Stromal cell of bone marrow (primary cell): Measurements from ENCODE around the gene NLGN4X.

Experiments
- DNase-seq: peaks from one replicate; pipeline ENCODE4 v3.0.0-alpha.2; 2012; ENCODE audit warnings: low read depth

The NLGN4X gene

GRCh38 chrX:6228720-6229119 is at the start of gene NLGN4X:
NLGN4X (minus strand) TSS chrX:6228867; CDS start chrX:6151466, 77,401 bp downstream.
- no peak for DNase-seq

- DNase-seq = no peak
These were observed 37.4 kb upstream of the NLGN4X start for GRCh38 chrX:6266041-6266440.

GRCh38 chrX:6262959-6263358 is 34.3 kb upstream of the NLGN4X start:
- DNase-seq = no peak

- DNase-seq = no peak
These were observed 28.4 kb upstream of the NLGN4X start for GRCh38 chrX:6257025-6257424.

- no peak for DNase-seq
These were observed 16.0 kb upstream of the NLGN4X start for GRCh38 chrX:6244666-6245065.

- no peak for DNase-seq
These were observed 9.9 kb upstream of the NLGN4X start for GRCh38 chrX:6238576-6238975.

GRCh38 chrX:6227935-6228334 is 732 bp downstream of the NLGN4X start:
- no peak for DNase-seq

- no peak for DNase-seq
These were observed 1.2 kb downstream of the NLGN4X start for GRCh38 chrX:6227453-6227835.

- DNase-seq = no peak
These were observed 1.8 kb downstream of the NLGN4X start for GRCh38 chrX:6226596-6227452.

- no peak for DNase-seq
These were observed 2.6 kb downstream of the NLGN4X start for GRCh38 chrX:6225911-6226595.

- no peak for DNase-seq
These were observed 3.3 kb downstream of the NLGN4X start for GRCh38 chrX:6225288-6225910.

GRCh38 chrX:6223516-6223915 is 5.2 kb downstream of the NLGN4X start:
- no peak for DNase-seq

GRCh38 chrX:6210230-6210629 is 18.4 kb downstream of the NLGN4X start:
- DNase-seq = no peak

GRCh38 chrX:6203462-6204215 is 25.0 kb downstream of the NLGN4X start:
- DNase-seq = no peak

- DNase-seq = no peak
These were observed 29.2 kb downstream of the NLGN4X start for GRCh38 chrX:6199486-6199885.

GRCh38 chrX:6187256-6187655 is 41.4 kb downstream of the NLGN4X start:
- DNase-seq = no peak

- DNase-seq = peak; percentile 16
These were observed 43.7 kb downstream of the NLGN4X start for GRCh38 chrX:6184900-6185515.

- no peak for DNase-seq
These were observed 52.8 kb downstream of the NLGN4X start for GRCh38 chrX:6175914-6176313.

GRCh38 chrX:6170424-6170823 is 58.2 kb downstream of the NLGN4X start:
- no peak for DNase-seq

- DNase-seq = no peak
These were observed 59.3 kb downstream of the NLGN4X start for GRCh38 chrX:6169407-6169806.

- no peak for DNase-seq
These were observed 64.9 kb downstream of the NLGN4X start for GRCh38 chrX:6163721-6164120.

- no peak for DNase-seq
These were observed 69.2 kb downstream of the NLGN4X start for GRCh38 chrX:6159468-6159867.
